SJCRH30 (cell line): ENCODE results near the gene TIAM1. TPM values are rescaled to one million over a fixed set of nuclear protein-coding genes. Genes with fewer than 3 reads are reported as not detected.

ENCODE experiments used
- DNase-seq, 2 experiments: peaks; one replicate each; pipeline ENCODE4 v3.0.0-alpha.2; 2015 to 2020
- H3K27ac ChIP-seq: fragments of 250-450 bp; sonication (Bioruptor Pico); 2 replicates; pipeline ENCODE4 v1.5.1; 2020; ENCODE audit warnings: mild to moderate bottlenecking, moderate library complexity
- H3K27me3 ChIP-seq: fragments of 250-450 bp; sonication (Bioruptor Pico); 2 replicates; pipeline ENCODE4 v1.5.1; 2020; ENCODE audit warnings: mild to moderate bottlenecking, moderate library complexity
- H3K36me3 ChIP-seq: fragments of 250-450 bp; sonication (Bioruptor Pico); 2 replicates; pipeline ENCODE4 v1.5.1; 2020; ENCODE audit warnings: mild to moderate bottlenecking, moderate library complexity
- H3K4me1 ChIP-seq: fragments of 250-450 bp; sonication (Bioruptor Pico); 2 replicates; pipeline ENCODE4 v1.5.1; 2020; ENCODE audit warnings: mild to moderate bottlenecking, moderate library complexity
- H3K4me3 ChIP-seq: fragments of 250-450 bp; sonication (Bioruptor Pico); 2 replicates; pipeline ENCODE4 v1.5.1; 2020; ENCODE audit warnings: mild to moderate bottlenecking, moderate library complexity
- H3K9me3 ChIP-seq: fragments of 250-450 bp; sonication (Bioruptor Pico); replicated peaks from 2 replicates; pipeline ENCODE4 v1.5.1; 2020; ENCODE audit warnings: mild to moderate bottlenecking, moderate library complexity
- total RNA-seq: library from RNA; depleted of rRNA; stranded (reverse); fragments of >200 nt; shearing (Covaris generic); gene quantifications from 2 replicates; pipeline ENCODE4 v1.2.3, GENCODE V29; 2014

Gene TIAM1
- total RNA-seq, 1 experiment from 2014 or later, result 9.5 TPM

- H3K4me1 ChIP-seq, result peaks cover 8% of the 10 kb centered on the region
- H3K4me3 ChIP-seq, result no peak overlapping the region
- DNase-seq, result no peak
- no peak overlapping the region for H3K27ac ChIP-seq
- no peaks in the 10 kb centered on the region for H3K36me3 ChIP-seq
- no peaks in the 10 kb centered on the region for H3K27me3 ChIP-seq
- H3K9me3 ChIP-seq, result no peaks in the 10 kb centered on the region
Observed at GRCh38 chr21:31107871-31108270, 236.2 kb downstream of the TIAM1 start.

DNA sequence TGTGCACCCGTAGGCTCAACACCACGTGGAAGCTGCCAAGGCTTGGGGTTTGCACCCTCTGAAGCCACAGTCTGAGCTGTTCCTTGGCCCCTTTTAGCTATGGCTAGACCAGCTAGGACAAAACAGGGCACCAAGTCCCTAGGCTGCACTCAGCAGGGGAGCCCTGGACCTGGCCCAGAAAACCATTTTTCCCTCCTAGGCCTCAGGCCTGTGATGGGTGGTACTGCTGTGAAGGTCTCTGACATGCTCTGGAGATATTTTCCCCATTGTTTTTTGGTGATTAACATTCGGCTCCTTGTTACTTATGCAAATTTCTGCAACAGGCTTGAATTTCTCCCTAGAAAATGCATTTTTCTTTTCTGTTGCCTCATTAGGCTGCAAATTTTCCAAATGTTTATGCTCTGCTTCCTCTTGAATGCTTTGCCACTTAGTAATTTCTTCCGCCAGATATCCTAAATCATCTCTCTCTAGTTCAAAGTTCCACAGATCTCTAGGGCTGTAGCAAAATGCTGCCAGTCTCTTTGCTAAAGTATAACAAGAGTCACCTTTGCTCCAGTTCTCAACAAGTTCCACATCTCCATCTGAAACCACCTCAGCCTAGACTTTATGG lies 236.8 kb downstream of the TIAM1 start:
- Histone ChIP-seq H3K36me3 (no peaks in the 10 kb centered on the region), H3K4me3 (no peak overlapping the region), H3K27ac (no peak overlapping the region), H3K27me3 (no peaks in the 10 kb centered on the region), H3K9me3 (no peaks in the 10 kb centered on the region), H3K4me1 (peaks cover 8% of the 10 kb centered on the region)
- no peak for DNase-seq

GRCh38 chr21:31103571-31104265 lies 240.3 kb downstream of the TIAM1 start:
- no peak overlapping the region for H3K4me3 ChIP-seq
- H3K27me3 ChIP-seq, result no peaks in the 10 kb centered on the region
- no peaks in the 10 kb centered on the region for H3K36me3 ChIP-seq
- H3K27ac ChIP-seq, result no peak overlapping the region
- no peak for DNase-seq
- H3K9me3 ChIP-seq, result no peaks in the 10 kb centered on the region
- H3K4me1 ChIP-seq, result no peaks in the 10 kb centered on the region

DNA sequence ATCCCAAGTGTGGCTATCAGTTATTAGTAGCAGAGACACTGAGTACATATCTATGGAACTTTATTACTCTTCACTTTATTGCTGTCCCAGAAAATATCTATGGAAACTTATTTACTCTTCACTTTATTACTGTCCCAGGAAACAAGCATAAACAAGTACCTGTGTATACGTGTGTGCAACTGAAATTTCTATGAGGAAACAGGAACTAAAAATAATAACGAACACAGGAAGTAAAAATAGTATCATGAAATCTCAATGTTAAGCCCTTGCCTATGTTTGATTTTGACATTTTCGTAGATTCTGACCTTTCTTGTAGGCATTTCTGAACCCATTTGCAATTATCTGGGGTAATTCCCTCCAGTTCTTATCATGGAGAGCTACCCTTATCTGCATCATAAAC lies 240.9 kb downstream of the TIAM1 start:
- no peak overlapping the region for H3K27ac ChIP-seq
- no peaks in the 10 kb centered on the region for H3K36me3 ChIP-seq
- no peak overlapping the region for H3K4me3 ChIP-seq
- DNase-seq, result no peak
- no peaks in the 10 kb centered on the region for H3K27me3 ChIP-seq
- H3K4me1 ChIP-seq, result no peaks in the 10 kb centered on the region
- no peaks in the 10 kb centered on the region for H3K9me3 ChIP-seq

- Histone ChIP-seq H3K27me3 (no peaks in the 10 kb centered on the region), H3K4me1 (no peaks in the 10 kb centered on the region), H3K27ac (no peak overlapping the region), H3K9me3 (0 out of 2 replicates have a peak, but pooled peaks cover 3% of the 10 kb centered on the region), H3K4me3 (no peak overlapping the region), H3K36me3 (no peaks in the 10 kb centered on the region)
- DNase-seq, result no peak
Observed at GRCh38 chr21:31099122-31099521, 244.9 kb downstream of the TIAM1 start.

- peak; percentile 50 to 79 for DNase-seq
- Histone ChIP-seq H3K27ac (no peak overlapping the region), H3K27me3 (no peaks in the 10 kb centered on the region), H3K4me1 (no peaks in the 10 kb centered on the region), H3K36me3 (no peaks in the 10 kb centered on the region), H3K4me3 (no peak overlapping the region), H3K9me3 (0 out of 2 replicates have a peak, but pooled peaks cover 3% of the 10 kb centered on the region)
Observed at GRCh38 chr21:31098576-31099005, 245.5 kb downstream of the TIAM1 start.

DNA sequence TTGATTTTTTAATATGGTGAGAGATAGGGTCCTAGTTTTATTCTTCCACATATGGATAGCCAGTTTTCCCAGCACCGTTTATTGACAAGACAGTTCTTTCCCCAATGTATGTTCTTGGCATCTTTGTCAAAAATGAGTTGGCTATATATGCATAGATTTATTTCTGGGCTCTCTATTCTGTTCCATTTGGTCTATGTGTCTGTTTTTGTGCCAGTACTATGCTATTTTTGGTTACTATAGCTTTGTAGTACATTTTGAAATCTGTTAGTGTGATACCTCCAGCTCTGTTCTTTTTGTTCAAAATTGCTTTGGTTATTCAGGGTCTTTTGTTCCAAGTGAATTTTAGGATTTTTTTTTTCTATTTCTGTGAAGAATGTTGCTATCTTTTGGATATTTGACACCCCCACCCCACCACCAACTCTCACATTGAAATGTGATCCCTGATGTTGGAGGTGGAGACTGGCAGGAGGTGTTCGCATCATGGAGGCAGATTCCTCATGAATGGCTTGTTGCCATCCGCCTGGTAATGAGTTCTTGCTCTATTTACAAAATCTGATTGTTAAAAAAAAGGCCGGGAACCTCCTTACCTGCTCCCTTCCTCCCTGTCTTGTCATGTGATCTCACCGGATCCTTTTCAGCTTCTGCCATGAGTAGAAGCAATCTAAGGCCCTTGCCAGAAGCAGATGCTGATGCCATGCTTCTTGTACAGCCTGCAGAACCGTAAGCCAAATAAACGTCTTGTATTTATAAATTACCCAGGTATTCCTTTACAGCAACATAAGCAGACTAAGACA lies 251.0 kb downstream of the TIAM1 start:
- Histone ChIP-seq H3K9me3 (0 out of 2 replicates have a peak, but pooled peaks cover 3% of the 10 kb centered on the region), H3K27ac (no peak overlapping the region), H3K4me1 (no peaks in the 10 kb centered on the region), H3K27me3 (peaks cover 3% of the 10 kb centered on the region; the same call in 1 of the 2 replicates), H3K4me3 (no peak overlapping the region), H3K36me3 (no peaks in the 10 kb centered on the region)
- no peak for DNase-seq

DNA sequence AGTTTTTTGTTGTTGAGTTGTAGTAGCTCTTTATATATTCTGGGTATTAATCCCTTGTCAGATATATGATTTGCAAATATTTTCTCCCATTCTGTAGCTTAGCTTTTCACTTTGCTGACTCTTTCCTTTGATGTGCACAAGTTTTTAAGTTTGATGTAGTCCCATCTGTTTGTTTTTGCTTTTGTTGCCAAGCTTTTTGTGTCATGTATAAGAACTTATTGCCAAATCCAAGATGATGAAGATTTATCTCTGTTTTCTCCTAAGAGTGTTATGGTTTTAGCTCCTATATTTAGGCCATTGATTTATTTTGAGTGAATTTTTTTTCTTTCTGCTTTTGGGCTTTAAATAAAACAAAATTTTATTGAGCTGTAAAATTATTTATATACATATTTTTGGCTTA lies 253.7 kb downstream of the TIAM1 start:
- H3K27ac ChIP-seq, result no peak overlapping the region
- no peak for DNase-seq
- H3K4me1 ChIP-seq, result no peaks in the 10 kb centered on the region
- H3K36me3 ChIP-seq, result no peaks in the 10 kb centered on the region
- H3K27me3 ChIP-seq, result peaks cover 3% of the 10 kb centered on the region; the same call in 1 of the 2 replicates
- no peak overlapping the region for H3K4me3 ChIP-seq
- 0 out of 2 replicates have a peak, but pooled peaks cover under 1% of the 10 kb centered on the region for H3K9me3 ChIP-seq

DNA sequence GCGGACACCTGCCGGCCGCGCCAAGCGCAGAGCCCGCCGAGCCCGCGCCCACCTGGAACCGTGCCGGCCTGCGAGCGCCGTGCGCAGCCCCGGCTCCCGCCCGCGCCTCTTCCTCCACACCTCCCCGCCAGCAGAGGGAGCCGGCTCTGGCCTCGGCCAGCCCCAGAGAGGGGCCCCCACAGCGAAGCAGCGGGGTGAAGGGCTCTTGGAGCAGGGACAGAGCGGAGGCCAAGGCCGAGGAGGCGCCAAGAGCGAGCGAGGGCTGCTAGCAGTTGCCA lies 255.6 kb downstream of the TIAM1 start:
- Histone ChIP-seq H3K9me3 (no peaks in the 10 kb centered on the region), H3K4me3 (no peak overlapping the region), H3K36me3 (no peaks in the 10 kb centered on the region), H3K27me3 (peaks cover 3% of the 10 kb centered on the region; the same call in 1 of the 2 replicates), H3K4me1 (no peaks in the 10 kb centered on the region), H3K27ac (no peak overlapping the region)
- no peak for DNase-seq

DNA sequence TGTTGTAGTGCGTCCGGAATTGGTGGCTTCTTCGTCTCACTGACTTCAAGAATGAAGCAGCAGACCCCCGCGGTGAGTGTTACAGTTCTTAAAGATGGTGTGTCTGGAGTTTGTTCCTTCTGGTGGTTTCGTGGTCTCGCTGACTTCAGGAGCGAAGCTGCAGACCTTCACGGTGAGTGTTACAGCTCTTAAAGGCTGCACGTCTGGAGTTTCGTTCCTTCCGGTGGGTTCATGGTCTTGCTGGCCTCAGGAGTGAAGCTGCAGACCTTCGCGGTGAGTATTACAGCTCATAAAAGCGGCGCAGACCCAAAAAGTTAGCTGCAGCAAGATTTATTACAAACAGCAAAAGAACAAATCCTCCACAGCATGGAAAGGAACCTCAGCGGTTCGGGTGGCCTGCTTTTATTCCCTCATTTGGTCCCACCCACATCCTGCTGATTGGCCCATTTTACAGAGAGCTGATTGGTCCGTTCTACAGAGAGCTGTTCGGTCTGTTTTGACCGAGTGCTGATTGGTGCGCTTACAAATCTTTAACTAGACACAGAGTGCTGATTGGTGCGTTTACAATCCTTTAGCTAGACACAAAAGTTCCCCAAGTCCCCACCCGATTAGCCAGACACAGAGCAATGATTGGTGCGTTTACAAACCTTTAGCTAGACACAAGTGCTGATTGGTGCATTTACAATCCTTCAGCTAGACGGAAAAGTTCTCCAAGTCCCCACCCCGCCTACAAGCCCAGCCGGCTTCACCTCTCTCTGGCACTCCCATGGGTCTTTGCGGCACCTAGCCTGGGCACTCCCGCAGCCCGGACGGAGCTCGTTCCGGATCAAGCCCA lies 256.2 kb downstream of the TIAM1 start:
- Histone ChIP-seq H3K27ac (no peak overlapping the region), H3K4me3 (no peak overlapping the region), H3K36me3 (no peaks in the 10 kb centered on the region), H3K4me1 (no peaks in the 10 kb centered on the region), H3K9me3 (no peaks in the 10 kb centered on the region), H3K27me3 (peaks cover 3% of the 10 kb centered on the region; the same call in 1 of the 2 replicates)
- DNase-seq, result no peak

GRCh38 chr21:31084689-31085088 lies 259.4 kb downstream of the TIAM1 start:
- Histone ChIP-seq H3K27ac (no peak overlapping the region), H3K36me3 (no peaks in the 10 kb centered on the region), H3K4me1 (no peaks in the 10 kb centered on the region), H3K9me3 (no peaks in the 10 kb centered on the region), H3K27me3 (no peaks in the 10 kb centered on the region), H3K4me3 (no peak overlapping the region)
- no peak for DNase-seq

- no peaks in the 10 kb centered on the region for H3K4me1 ChIP-seq
- no peaks in the 10 kb centered on the region for H3K27me3 ChIP-seq
- H3K4me3 ChIP-seq, result no peak overlapping the region
- no peak for DNase-seq
- H3K36me3 ChIP-seq, result no peaks in the 10 kb centered on the region
- no peaks in the 10 kb centered on the region for H3K9me3 ChIP-seq
- H3K27ac ChIP-seq, result no peak overlapping the region
Observed at GRCh38 chr21:31078796-31079195, 265.3 kb downstream of the TIAM1 start.

GRCh38 chr21:31078216-31078615 lies 265.8 kb downstream of the TIAM1 start:
- Histone ChIP-seq H3K4me3 (no peak overlapping the region), H3K27me3 (no peaks in the 10 kb centered on the region), H3K27ac (no peak overlapping the region), H3K9me3 (no peaks in the 10 kb centered on the region), H3K4me1 (no peaks in the 10 kb centered on the region), H3K36me3 (no peaks in the 10 kb centered on the region)
- no peak for DNase-seq

DNA sequence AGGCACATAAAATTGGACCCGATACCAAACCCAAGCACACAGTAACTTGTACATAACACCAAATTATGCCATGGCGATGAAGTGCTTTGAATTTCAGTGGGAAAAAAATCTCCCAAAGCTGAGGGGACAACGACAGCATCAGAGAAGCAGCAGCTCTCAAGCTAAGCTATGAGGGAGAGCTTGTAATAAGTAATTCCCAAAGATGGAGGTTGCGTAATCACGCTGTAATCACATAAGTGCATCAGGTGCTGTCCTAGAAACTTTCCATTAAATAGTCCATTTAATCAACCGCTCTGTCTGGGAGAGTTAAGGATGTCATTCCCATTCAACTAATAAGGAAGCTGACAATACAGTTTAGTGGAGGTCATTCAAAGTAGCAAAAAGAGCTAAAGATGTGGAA lies 268.2 kb downstream of the TIAM1 start:
- no peak for DNase-seq
- no peaks in the 10 kb centered on the region for H3K4me1 ChIP-seq
- no peaks in the 10 kb centered on the region for H3K9me3 ChIP-seq
- no peak overlapping the region for H3K4me3 ChIP-seq
- no peaks in the 10 kb centered on the region for H3K36me3 ChIP-seq
- H3K27ac ChIP-seq, result no peak overlapping the region
- H3K27me3 ChIP-seq, result no peaks in the 10 kb centered on the region
